Ishikawa (cell line): ENCODE results near the gene JCAD.

Source experiments
- EGR1 ChIP-seq: IDR thresholded peaks from 2 replicates; pipeline ENCODE4 v1.6.1; 2012
- EP300 ChIP-seq: IDR thresholded peaks from 2 replicates; pipeline ENCODE4 v1.6.1; 2012; ENCODE audit warnings: borderline replicate concordance
- FOXM1 ChIP-seq: IDR thresholded peaks from 2 replicates; pipeline ENCODE4 v1.6.1; 2012; ENCODE audit warnings: low read depth, borderline replicate concordance
- REST ChIP-seq: IDR thresholded peaks from 2 replicates; pipeline ENCODE4 v1.6.1; 2012; ENCODE audit warnings: low read depth, mild to moderate bottlenecking
- TCF12 ChIP-seq: IDR thresholded peaks from 2 replicates; pipeline ENCODE4 v1.6.1; 2012; ENCODE audit warnings: low read depth
- USF1 ChIP-seq: IDR thresholded peaks from 2 replicates; pipeline ENCODE4 v1.6.1; 2012

- no peak for TF ChIP-seq EGR1
- no peak for TF ChIP-seq FOXM1
- no peak for TF ChIP-seq USF1
- TF ChIP-seq REST = no peak
- no peak for TF ChIP-seq EP300
- no peak for TF ChIP-seq TCF12
Observed at GRCh38 chr10:30056767-30057355, 2.5 kb downstream of the JCAD start.
